HG03457 (cell line): ENCODE measurements around the gene JAK1.
"Not testable (repeated sequence)": the region's sequence is repeated elsewhere in the genome, so short reads cannot be mapped to it uniquely, and the experiment has no call there.

Experiments used
- ATAC-seq: cut with Tn5 transposase; IDR thresholded peaks from one replicate; pipeline ENCODE4 v1.9.1; 2021; ENCODE audit warnings: moderate number of reproducible peaks; ENCODE audit not compliant: unreplicated experiment

The JAK1 gene

DNA sequence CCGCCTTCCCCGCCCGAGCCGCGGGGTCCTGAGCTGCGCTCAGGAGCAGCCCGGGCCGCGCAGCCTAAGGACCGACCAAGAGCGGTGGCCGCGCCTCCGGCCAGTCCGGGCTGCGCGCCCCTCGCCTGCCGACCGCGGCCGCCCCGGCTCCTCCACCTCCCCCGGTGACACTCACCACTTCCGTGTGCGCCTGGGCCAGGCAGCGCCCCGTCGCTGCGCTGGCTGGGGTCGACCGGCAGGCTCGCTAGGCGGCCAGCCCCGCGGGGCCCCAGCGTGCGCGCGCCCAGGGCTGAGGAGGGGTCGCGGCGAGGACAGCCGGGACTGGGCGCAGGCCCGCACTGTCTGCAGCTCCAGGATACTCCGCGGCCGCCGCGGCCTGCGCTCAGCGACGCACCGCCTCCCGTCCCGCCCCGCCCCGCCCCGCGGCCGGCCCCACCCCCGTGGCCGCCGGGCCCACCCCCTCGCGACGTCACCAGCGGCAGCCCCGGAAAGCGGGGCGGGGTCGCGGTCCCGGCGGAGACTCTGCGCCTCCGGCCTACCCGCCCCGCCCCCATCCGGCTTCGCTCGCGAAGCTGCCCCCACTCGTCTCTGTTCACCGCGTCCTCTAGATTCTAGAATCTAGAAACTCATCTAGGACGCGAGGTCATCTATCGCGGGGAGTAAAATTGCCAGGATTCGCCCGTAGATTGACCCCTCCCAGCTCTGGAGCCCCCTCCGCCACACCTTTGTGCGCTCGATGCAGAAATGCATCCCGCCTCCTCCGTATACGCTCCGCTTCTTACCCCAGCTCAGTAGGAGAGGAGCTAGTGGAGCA lies at the start of gene JAK1:
JAK1 (minus strand) TSS at position 392 of the 814 bp plus-strand sequence. CDS start 80,285 bp downstream, outside the sequence.
- ATAC-seq, result peak; percentile 61

DNA sequence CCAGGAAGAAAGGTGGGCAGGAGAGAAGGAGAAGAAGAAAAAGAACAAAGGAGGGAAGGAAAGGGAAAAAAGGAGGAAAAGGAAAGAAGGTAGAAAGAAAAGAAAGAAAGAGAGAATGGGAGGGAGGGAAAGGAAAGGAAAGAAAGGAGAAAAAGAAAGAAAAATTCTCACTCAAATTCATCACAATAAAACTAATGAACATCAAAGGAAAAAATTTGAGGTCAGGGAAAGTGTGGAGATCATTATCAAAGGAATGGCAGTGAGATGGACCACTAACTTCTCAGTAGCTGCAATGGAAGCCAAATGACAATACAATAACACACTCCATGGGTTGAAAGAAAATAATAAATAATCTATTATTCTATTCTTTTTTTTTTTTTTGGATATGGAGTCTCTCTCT lies 48.0 kb upstream of the JAK1 start:
- ATAC-seq, result no peak

- no peak for ATAC-seq
Measured at GRCh38 chr1:65011983-65012382, 45.6 kb upstream of the JAK1 start.

DNA sequence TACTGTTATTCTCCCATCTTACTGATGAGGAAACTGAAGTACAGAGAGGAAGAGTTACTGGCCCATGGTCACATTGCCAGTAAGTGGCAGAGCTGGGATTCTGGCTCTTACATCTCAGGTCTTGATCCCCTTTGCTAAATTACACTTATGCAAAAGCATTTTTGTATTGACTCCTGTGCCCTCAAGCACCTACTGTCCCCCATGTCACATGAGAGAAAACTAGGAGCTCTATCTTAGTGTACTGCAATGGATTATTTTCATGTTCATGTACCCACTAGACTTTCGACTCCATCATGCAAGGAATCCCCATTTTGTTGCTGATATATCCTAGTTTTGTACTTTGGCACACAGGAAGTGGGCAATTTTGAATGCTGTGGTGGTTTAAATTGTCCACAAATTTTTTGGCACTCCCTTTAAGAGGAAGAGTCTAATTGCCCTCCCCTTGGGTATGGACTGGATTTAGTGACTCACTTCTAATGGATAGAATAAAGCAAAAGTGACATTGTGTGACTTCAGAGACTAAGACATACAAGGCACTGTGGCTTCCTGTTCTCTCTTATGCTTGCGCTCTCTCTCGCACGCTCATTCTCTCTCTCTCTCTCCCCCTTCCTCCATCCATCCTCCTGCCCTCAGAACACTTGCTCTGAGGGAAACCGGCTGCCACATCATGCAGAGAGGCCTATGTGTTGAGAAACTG lies 43.5 kb upstream of the JAK1 start:
- ATAC-seq, result no peak

- no peak for ATAC-seq
Measured at GRCh38 chr1:65009176-65009575, 42.8 kb upstream of the JAK1 start.

DNA sequence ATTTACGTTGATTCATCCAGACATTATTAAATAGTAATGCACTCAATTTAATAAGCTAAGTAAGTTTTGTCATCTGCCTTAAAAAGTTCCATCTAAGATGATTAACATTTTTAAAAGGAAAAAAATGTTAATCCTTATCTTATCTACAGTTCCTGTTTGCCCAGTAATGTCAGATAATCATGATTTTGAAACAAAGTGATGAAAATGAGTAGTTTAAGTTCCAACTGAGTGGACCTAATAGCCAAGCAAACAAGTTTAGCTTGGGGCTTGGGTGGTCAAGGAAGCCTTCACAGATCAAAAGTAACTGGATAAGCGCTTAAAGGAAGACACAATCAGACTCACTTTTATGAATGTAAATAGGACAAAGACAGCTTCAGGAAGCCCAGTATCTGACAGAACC lies 40.5 kb upstream of the JAK1 start:
- ATAC-seq, result no peak

DNA sequence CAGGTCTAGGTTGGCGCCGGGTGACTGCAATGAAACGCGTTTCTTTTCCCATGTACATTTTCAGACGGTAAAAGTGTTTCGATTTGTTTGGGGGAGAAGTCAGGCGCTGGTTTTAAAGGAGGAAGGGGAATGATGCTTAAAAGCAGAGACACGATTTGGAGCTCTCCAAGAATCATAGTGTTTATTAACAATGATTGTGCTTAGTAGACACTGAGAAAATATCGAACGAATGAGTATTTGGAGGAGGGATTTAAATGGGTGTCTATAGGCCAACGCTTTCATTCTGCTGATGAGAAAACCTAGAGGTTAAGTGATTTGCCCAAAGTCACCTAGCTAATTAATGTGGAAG lies 36.9 kb upstream of the JAK1 start:
- no peak for ATAC-seq

DNA sequence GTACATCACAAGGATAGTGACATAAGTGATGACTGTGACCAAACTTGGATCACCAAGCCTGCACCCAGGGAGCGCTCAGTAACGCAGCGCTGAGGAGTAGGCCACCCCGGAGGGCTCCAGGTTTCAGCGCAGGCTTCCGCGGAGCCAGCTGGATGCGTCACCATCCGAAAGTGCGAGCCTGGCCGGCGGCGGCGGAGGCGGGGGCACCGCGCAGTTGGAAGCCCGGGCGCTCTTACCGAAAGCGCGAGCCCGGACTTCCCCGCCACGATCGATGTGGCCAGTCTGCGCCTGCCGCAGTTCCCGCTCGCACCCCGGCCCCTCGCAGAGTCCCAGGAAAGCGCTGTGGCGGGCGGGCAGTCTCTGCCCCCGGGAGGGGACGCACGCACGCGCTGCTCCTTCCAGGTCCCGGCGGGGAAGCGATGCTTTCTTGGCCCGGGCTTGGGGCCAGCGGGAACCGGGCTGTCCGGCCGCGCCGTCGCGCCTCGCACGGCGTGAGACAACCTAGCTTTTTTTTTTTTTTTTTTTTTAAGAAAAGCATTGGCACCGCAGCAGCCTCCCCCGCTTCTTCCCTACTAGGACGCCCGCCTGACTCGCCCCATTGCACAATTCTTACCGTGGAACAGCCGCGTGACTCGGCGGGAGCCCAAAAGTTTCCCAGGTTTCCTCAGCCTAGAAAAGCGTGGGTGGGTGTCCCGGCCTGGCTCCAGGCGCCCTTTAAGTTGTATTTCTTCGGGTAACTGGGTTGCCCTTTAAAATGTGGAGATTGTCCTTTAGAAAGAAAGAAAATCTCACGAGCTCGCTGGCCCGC lies 36.4 kb upstream of the JAK1 start:
- ATAC-seq, result peak; percentile 58

DNA sequence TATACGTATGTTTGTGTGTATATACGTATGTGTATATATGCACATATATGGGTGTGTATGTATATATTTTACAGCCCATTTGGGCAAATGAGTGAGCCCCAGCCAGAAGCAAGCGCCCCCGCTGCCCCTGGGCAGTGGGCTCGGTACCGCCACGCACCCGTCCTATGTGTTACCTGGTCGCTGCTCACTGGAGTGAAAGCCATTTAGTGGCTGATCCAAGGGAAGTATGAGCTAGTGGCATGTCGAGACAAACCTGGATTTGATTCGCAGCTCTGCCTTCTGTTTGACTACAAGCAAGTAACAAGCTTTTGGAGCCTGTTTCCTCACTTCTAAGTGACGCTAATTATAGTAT lies 35.8 kb upstream of the JAK1 start:
- no peak for ATAC-seq

DNA sequence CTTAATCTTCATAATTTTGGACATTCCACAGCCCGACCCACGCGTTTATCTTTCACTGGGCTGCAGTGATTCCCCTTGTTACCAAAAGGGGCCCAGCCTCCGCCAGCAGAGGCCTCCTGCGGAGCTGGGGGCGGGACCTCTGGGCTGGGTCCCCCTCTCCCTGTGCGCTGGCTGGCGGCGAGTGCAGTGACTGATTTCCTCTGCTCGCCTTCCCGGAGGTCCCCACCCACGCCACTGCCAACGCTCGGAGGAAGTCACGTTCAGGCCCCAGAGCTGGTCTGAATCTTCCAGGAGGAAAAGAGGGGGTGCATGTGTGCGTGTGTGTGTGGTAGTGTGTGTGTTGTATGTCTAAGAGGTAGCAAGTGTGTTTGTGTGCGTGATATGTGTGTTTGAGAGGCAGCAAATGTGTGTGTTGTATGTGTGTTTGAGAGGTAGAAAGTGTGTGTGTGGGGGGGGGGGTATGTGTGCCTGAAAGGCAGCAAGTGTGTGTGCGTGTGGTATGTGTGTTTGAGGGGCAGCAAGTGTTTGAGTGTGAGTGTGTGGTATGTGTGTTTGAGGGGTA lies 35.0 kb upstream of the JAK1 start:
- no peak for ATAC-seq

DNA sequence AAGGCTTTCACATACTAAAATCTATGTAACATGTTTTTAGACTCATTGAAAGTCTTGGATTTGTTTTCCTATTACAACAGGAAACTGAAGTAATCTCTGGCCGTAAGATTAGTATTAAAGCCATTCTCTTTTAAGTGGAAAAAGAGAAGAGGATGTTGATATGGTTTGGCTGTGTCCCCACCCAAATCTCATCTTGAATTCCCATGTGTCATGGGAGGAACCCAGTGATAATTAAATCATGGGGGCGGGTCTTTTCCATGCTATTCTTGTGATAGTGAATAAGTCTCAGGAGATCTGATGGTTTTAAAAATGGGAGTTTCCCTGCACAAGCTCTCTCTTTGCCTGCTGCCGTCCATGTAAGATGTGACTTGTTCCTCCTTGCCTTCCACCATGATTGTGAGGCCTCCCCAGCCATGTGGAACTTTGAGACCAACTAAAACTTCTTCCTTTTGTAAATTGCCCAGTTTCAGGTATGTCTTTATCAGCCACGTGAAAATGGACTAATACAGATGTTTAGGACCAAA lies 32.1 kb upstream of the JAK1 start:
- not testable (repeated sequence) for ATAC-seq

GRCh38 chr1:64996541-64997257 lies 30.4 kb upstream of the JAK1 start:
- no peak for ATAC-seq

GRCh38 chr1:64995316-64995715 lies 29.0 kb upstream of the JAK1 start:
- no peak for ATAC-seq

GRCh38 chr1:64986903-64987871 lies 20.8 kb upstream of the JAK1 start:
- ATAC-seq, result peak; percentile 98

DNA sequence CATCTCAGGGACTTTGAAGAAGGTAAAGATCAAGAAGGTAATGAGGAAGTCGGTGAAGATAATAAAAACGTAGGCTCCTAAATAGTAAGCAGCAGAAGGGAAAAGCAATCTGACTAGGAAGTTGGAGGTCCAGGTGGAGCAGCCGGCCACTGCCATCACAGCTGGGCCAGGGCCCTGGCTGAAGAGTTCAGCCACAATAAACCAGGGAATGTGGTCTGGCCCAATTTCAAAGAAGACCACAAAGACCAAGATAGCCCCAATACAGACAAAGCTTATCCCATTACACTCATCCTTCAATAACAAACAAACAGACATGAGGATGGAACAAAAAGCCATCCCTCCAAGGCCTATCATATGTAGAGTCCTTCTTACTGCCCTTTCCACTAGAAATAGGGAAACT lies 18.4 kb upstream of the JAK1 start:
- ATAC-seq, result no peak

- ATAC-seq, result no peak
Measured at GRCh38 chr1:64984106-64984505, 17.8 kb upstream of the JAK1 start.

- ATAC-seq, result no peak
Measured at GRCh38 chr1:64983110-64983509, 16.8 kb upstream of the JAK1 start.

- ATAC-seq, result no peak
Measured at GRCh38 chr1:64981601-64982533, 15.5 kb upstream of the JAK1 start.
